ENCODE results near the gene ST3GAL5. TPM values are rescaled to one million over a fixed set of nuclear protein-coding genes. Genes with fewer than 3 reads are reported as not detected.
"Not testable (repeated sequence)": the region's sequence is repeated elsewhere in the genome, so short reads cannot be mapped to it uniquely, and the experiment has no call there.

The ST3GAL5 gene
- total RNA-seq, 1 donor from 2014 or later, result 20.0 TPM

GRCh38 chr2:85933753-85934594 lies 45.2 kb upstream of the ST3GAL5 start:
- Histone ChIP-seq H2AFZ (ENCODE audit: low read depth, low read length) (no peak overlapping the region), H3K36me3 (ENCODE audit: insufficient read depth, low read length) (no peaks in the 10 kb centered on the region), H3K9me3 (ENCODE audit: insufficient read depth, low read depth, low read length) (no peaks in the 10 kb centered on the region), H3K4me1 (ENCODE audit: insufficient read depth, low read length) (peaks cover 27% of the 10 kb centered on the region), H3K27ac (ENCODE audit: low read depth, low read length) (peak overlapping the region; percentile 68), H3K79me2 (ENCODE audit: insufficient read depth, low read length) (no peaks in the 10 kb centered on the region), H4K20me1 (ENCODE audit: insufficient read depth, low read length) (no peaks in the 10 kb centered on the region), H3K4me2 (ENCODE audit: low read length) (peak overlapping the region; percentile 35), H3K9ac (ENCODE audit: low read length) (peak overlapping the region; percentile 39), H3K4me3 (ENCODE audit: insufficient read depth, low read depth, low read length) (no peak overlapping the region), H3K27me3 (ENCODE audit: insufficient read depth, low read length) (no peaks in the 10 kb centered on the region)
- DNase-seq (ENCODE audit: low read depth) (peak; percentile 98), FAIRE-seq (no peak)
- TF ChIP-seq CTCF (IDR thresholded peaks at IDR 0.05; ENCODE audit: insufficient read depth, low read depth, low read length) (no peak), EZH2 (IDR thresholded peaks at IDR 0.05; ENCODE audit: insufficient read depth, low read length) (no peak)
- H3K27ac Mint-ChIP-seq (ENCODE audit: unreplicated experiment), result peak overlapping the region; percentile 92
- H3K9me3 Mint-ChIP-seq (ENCODE audit: unreplicated experiment), result no peaks in the 10 kb centered on the region
- peaks cover 34% of the 10 kb centered on the region for H3K4me1 Mint-ChIP-seq (ENCODE audit: low read depth, unreplicated experiment)
- H3K4me3 Mint-ChIP-seq (ENCODE audit: unreplicated experiment), result no peak overlapping the region
- H3K36me3 Mint-ChIP-seq (ENCODE audit: low read depth, unreplicated experiment), result peaks cover 2% of the 10 kb centered on the region
- H3K27me3 Mint-ChIP-seq (ENCODE audit: low read depth, unreplicated experiment), result no peaks in the 10 kb centered on the region

GRCh38 chr2:85931151-85931550 lies 42.4 kb upstream of the ST3GAL5 start:
- not testable (repeated sequence) for H3K36me3 Mint-ChIP-seq (ENCODE audit: low read depth, unreplicated experiment); H3K27ac ChIP-seq (ENCODE audit: low read depth, low read length); H3K27me3 ChIP-seq (ENCODE audit: insufficient read depth, low read length); DNase-seq (ENCODE audit: low read depth); H3K9ac ChIP-seq (ENCODE audit: low read length); H3K4me3 Mint-ChIP-seq (ENCODE audit: unreplicated experiment); H4K20me1 ChIP-seq (ENCODE audit: insufficient read depth, low read length); H3K4me3 ChIP-seq (ENCODE audit: insufficient read depth, low read depth, low read length); H3K9me3 ChIP-seq (ENCODE audit: insufficient read depth, low read depth, low read length); H3K4me2 ChIP-seq (ENCODE audit: low read length); H3K36me3 ChIP-seq (ENCODE audit: insufficient read depth, low read length); H3K27me3 Mint-ChIP-seq (ENCODE audit: low read depth, unreplicated experiment); H3K79me2 ChIP-seq (ENCODE audit: insufficient read depth, low read length); H3K9me3 Mint-ChIP-seq (ENCODE audit: unreplicated experiment); FAIRE-seq; H3K27ac Mint-ChIP-seq (ENCODE audit: unreplicated experiment); H2AFZ ChIP-seq (ENCODE audit: low read depth, low read length)
- peaks cover 25% of the 10 kb centered on the region for H3K4me1 Mint-ChIP-seq (ENCODE audit: low read depth, unreplicated experiment)
- H3K4me1 ChIP-seq (ENCODE audit: insufficient read depth, low read length), result peaks cover 21% of the 10 kb centered on the region

- no peak overlapping the region for H3K4me3 ChIP-seq (ENCODE audit: insufficient read depth, low read depth, low read length)
- no peak overlapping the region for H3K27ac ChIP-seq (ENCODE audit: low read depth, low read length)
- FAIRE-seq (no peak), DNase-seq (ENCODE audit: low read depth) (no peak)
- peaks cover 14% of the 10 kb centered on the region for H3K4me1 ChIP-seq (ENCODE audit: insufficient read depth, low read length)
- Mint-ChIP-seq H3K36me3 (ENCODE audit: low read depth, unreplicated experiment) (peaks cover 2% of the 10 kb centered on the region), H3K27ac (ENCODE audit: unreplicated experiment) (peak overlapping the region; percentile 4), H3K9me3 (ENCODE audit: unreplicated experiment) (no peaks in the 10 kb centered on the region), H3K27me3 (ENCODE audit: low read depth, unreplicated experiment) (no peaks in the 10 kb centered on the region), H3K4me1 (ENCODE audit: low read depth, unreplicated experiment) (peaks cover 18% of the 10 kb centered on the region), H3K4me3 (ENCODE audit: unreplicated experiment) (no peak overlapping the region)
- no peaks in the 10 kb centered on the region for H3K27me3 ChIP-seq (ENCODE audit: insufficient read depth, low read length)
- H4K20me1 ChIP-seq (ENCODE audit: insufficient read depth, low read length), result no peaks in the 10 kb centered on the region
- no peaks in the 10 kb centered on the region for H3K9me3 ChIP-seq (ENCODE audit: insufficient read depth, low read depth, low read length)
- no peak overlapping the region for H3K9ac ChIP-seq (ENCODE audit: low read length)
- no peaks in the 10 kb centered on the region for H3K79me2 ChIP-seq (ENCODE audit: insufficient read depth, low read length)
- no peaks in the 10 kb centered on the region for H3K36me3 ChIP-seq (ENCODE audit: insufficient read depth, low read length)
- no peak overlapping the region for H3K4me2 ChIP-seq (ENCODE audit: low read length)
- no peak overlapping the region for H2AFZ ChIP-seq (ENCODE audit: low read depth, low read length)
- TF ChIP-seq CTCF (IDR thresholded peaks at IDR 0.05; ENCODE audit: insufficient read depth, low read depth, low read length) (no peak), EZH2 (IDR thresholded peaks at IDR 0.05; ENCODE audit: insufficient read depth, low read length) (no peak)
Measured at GRCh38 chr2:85930129-85931124, 41.6 kb upstream of the ST3GAL5 start.

Measured in astrocyte (in vitro differentiated cells and primary cell).